HG03442 (cell line): ENCODE results near the gene COG5.
A peak's percentile ranks its signal among the peaks of the same experiment; 100 is the strongest.

Source experiments
- ATAC-seq: cut with Tn5 transposase; IDR thresholded peaks from one replicate; pipeline ENCODE4 v1.9.1; 2021; ENCODE audit warnings: mild to moderate bottlenecking, moderate library complexity; ENCODE audit not compliant: unreplicated experiment

The COG5 gene

GRCh38 chr7:107344286-107344685 is 219.4 kb downstream of the COG5 start:
- no peak for ATAC-seq

GRCh38 chr7:107338080-107338479 is 225.6 kb downstream of the COG5 start:
- ATAC-seq, result no peak

DNA sequence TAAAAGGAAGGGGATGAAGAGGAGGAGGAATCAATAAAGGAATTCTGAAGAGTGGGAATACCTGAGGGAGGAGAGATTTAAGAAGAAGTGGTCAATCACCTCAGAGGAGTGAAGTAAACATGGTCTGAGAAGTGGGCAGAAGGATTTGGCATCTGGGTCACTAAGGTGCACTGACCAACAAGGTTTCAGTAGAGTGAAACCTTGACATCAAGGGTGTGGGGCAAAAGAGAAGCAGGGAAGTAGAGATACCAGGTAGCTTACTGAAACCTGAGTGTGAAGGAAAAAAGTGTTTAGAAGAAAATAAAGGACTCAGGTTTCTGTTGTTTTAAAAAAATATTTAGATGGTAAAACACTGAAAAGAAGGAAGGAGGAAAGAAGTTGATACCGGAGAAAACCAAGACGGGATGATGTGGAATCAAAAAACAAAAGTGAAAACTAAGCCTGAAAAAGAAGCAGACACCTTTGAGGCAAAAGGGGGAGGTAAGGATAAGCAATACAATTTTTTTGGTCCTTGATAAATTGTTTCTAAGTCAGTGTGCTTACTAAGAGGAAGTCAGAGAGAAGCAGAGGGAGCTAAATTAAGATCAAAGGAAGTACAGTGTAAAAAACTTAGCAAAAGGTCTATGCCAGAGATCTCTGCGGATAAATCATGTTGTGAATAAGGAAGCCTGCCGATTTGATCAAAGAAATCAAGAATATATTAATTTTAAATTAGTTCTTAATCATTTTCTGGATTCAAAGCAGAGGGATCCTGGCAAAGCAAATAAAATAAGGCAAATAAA is 231.0 kb downstream of the COG5 start:
- peak; percentile 64 for ATAC-seq

- ATAC-seq, result no peak
Observed at GRCh38 chr7:107330478-107330877, 233.2 kb downstream of the COG5 start.

DNA sequence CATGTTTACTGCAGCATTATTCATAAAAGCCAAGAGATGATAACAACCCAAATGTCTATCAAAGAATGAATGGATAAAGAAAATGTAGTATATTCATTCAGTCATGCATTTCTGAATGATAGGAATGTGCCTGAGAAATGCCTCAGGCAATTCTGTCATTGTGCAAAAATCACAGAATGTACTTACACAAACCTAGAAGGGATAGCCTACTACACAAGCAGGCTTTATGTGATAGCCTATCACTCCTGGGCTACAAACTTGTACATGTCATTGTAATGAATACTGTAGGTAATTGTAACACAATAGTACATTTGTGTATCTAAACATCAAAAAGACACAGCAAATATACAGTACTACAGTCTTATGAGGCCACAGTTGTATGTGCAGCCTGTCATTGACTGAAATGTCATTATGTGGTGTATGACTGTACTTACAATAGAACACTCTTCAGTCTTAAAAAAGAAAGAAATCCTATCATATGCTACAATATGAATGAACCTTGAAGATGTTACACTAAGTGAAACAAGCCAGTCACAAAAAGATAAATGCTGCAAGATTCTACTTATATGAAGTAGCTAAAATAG is 235.6 kb downstream of the COG5 start:
- ATAC-seq, result no peak

DNA sequence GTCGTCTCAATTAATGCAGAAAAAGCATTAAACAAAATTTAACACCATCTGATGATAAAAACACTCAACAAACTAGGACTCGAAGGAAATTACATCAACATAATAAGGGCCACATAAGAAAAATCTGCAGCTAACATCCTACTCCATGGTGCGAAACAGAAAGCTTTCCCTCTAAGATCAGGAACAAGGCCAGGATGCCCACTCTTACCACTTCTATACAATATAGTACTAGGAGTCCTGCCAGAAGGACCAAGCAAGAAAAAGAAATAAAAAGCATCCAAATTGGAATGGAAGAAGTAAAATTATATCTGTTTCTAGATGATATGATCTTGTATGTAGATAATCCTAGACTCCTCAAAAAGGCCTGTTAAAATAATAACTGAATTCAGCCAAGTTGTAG is 237.7 kb downstream of the COG5 start:
- no peak for ATAC-seq

DNA sequence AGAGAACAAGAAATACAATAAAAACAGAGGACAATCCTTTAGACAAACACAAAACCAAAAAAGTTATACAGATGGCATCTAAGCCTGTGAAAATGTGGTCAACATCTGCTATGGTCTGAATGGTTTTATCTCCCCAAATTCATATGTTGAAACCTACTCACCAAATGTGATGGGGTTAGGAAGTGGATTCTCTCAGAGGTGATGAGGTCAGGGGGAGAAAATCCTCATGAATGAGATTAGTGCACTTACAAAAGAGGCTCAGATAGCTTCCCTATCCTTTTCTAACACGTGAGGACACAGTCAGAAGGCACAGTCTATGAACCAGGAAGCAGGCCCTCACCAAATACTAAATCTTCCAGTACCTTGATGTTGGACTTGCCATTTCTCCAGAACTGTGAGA is 241.7 kb downstream of the COG5 start:
- no peak for ATAC-seq

DNA sequence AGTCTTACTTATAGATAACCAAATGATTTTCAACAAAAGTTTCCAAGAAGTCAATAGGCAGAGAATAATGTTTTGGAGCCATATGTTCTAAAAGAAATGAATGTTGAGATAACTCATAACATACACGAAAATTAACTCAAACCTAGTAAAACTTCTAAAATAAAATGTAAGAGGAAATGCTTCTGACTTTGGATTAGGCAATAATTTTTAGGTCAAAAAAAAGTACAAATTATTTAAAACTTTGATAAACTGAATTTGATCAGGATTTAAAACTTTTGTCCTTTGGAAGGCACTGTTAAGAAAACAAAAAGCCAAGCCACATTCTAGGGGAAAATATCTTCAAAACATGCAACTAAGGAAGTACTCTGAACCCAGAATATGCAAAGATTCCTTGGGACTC is 242.1 kb downstream of the COG5 start:
- no peak for ATAC-seq

GRCh38 chr7:107319724-107320228 is 243.9 kb downstream of the COG5 start:
- no peak for ATAC-seq

DNA sequence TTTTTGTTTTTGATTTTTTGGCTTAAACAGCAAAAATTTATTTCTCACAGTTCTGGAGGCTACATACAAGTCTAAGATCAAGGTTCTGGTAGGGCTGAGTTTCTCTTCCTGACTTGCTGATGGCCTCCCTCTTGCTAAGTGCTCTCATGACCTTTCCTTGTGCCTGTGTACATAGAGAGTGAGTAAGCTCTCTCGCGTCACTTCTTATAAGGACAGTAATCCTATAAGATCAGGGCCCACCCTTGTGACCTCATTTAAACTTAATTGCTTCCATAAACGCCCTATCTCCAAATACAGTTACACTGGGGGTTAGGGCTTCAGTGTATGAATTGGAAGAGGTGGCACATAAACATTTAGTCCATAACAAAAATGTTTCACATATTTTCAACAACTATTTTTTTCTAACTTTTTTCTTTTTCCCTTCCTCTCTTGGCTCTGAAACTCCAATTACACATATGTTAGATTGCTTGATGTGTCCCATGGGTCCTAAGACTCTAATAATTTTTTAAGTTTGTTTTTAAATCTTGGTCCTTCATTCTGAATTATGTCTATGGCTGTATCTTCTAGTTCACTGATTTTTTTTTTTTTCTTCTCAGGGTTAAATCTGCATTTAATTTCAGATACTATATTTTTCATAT is 245.1 kb downstream of the COG5 start:
- ATAC-seq, result no peak

DNA sequence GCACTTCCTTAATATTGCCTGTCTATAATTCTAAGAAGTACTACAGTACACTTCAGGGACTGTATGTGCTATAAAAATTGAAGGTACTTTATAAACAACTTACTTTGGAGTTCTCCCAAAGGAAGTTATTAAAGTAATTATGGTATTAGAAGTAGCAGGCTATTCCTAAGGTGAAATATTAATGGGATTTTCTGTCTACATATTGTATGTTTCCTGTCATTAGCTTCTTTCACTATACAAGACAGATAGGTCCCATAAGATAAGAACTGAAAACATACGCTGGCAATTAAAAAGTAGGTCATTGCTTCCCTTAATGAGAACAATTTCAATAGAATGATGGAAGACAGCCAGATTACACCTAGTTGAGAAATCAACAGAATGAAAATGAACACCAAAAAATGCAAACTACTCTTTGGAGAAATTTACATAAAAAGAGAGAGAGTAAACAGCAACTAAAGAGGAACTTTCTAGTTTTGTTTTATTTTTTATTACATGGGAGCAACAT is 248.0 kb downstream of the COG5 start:
- ATAC-seq, result no peak

DNA sequence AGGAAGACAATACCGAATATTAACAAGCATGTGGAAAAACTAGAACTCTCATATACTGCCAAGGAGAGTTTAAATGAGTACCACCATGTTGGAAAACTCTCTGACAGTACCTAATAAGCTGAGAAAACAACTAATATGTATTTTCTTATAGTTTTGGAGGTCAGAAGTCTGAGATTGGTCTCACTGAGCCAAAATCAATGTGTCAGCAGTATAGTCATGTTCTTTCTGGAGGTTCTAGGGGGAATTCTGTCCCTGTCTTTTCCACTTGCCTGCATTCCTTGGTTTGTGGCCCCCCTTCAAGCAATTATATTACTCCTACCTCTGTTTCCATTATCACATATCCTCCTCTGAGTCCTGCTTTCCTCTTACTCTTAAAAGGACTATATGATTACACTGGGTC is 250.4 kb downstream of the COG5 start:
- ATAC-seq, result no peak

GRCh38 chr7:107312418-107312817 is 251.3 kb downstream of the COG5 start:
- no peak for ATAC-seq

GRCh38 chr7:107309296-107309695 is 254.4 kb downstream of the COG5 start:
- no peak for ATAC-seq

GRCh38 chr7:107304636-107305035 is 259.1 kb downstream of the COG5 start:
- ATAC-seq, result no peak

- no peak for ATAC-seq
Observed at GRCh38 chr7:107304063-107304462, 259.7 kb downstream of the COG5 start.

- no peak for ATAC-seq
Observed at GRCh38 chr7:107302250-107302847, 261.4 kb downstream of the COG5 start.

- ATAC-seq, result no peak
Observed at GRCh38 chr7:107294182-107294581, 269.5 kb downstream of the COG5 start.

- no peak for ATAC-seq
Observed at GRCh38 chr7:107292591-107292990, 271.1 kb downstream of the COG5 start.

DNA sequence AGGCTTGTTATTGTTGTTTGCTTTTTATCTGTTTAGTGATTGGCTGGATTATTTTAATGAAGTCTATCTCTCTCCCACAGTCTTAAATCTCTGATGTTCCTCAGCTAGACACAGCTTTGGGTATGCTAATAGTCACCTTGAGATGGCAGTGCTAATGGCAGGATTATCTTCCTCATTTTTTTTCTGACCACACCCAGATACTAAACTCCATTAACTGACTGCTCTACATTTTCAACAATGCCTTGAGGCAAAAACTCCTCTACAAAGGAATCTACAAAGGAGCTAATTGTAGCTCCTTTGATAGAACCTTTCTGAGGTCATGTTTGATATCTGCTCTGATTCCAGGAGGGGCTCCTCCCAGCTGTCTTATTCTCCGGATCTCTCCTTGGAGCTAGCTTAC is 272.3 kb downstream of the COG5 start:
- ATAC-seq, result no peak
